Kidney epithelial cell (primary cell): ENCODE data around the gene LRRC4. TPM values are rescaled to one million over a fixed set of nuclear protein-coding genes. Genes with fewer than 3 reads are reported as not detected.

Source experiments
- DNase-seq: peaks from one replicate; pipeline ENCODE4 v3.0.0-alpha.2; 2010; ENCODE audit warnings: low read depth
- H3K27me3 ChIP-seq: 2 replicates; pipeline ENCODE4 v1.6.0; 2011; ENCODE audit warnings: low read length; ENCODE audit not compliant: control insufficient read depth, insufficient read depth
- H3K36me3 ChIP-seq: 2 replicates; pipeline ENCODE4 v1.5.1; 2011; ENCODE audit warnings: low read length; ENCODE audit not compliant: control insufficient read depth, insufficient read depth
- H3K4me3 ChIP-seq: 2 replicates; pipeline ENCODE4 v1.5.1; 2011; ENCODE audit warnings: low read depth, mild to moderate bottlenecking, control low read depth, low read length
- total RNA-seq: library from RNA; depleted of rRNA; stranded (reverse); fragments of >200 nt; gene quantifications from 2 replicates; pipeline ENCODE4 v1.2.3, GENCODE V29; 2015
- TF ChIP-seq, protein P1 (sequence below): IDR thresholded peaks from 2 replicates; pipeline ENCODE4 v1.5.1; 2011; ENCODE audit warnings: mild to moderate bottlenecking, moderate library complexity, low read length, control low read depth, inconsistent platforms; ENCODE audit not compliant: insufficient read depth, poor library complexity, severe bottlenecking

Gene LRRC4
- 0.46 and 0.96 TPM in 2 replicates for total RNA-seq

DNA sequence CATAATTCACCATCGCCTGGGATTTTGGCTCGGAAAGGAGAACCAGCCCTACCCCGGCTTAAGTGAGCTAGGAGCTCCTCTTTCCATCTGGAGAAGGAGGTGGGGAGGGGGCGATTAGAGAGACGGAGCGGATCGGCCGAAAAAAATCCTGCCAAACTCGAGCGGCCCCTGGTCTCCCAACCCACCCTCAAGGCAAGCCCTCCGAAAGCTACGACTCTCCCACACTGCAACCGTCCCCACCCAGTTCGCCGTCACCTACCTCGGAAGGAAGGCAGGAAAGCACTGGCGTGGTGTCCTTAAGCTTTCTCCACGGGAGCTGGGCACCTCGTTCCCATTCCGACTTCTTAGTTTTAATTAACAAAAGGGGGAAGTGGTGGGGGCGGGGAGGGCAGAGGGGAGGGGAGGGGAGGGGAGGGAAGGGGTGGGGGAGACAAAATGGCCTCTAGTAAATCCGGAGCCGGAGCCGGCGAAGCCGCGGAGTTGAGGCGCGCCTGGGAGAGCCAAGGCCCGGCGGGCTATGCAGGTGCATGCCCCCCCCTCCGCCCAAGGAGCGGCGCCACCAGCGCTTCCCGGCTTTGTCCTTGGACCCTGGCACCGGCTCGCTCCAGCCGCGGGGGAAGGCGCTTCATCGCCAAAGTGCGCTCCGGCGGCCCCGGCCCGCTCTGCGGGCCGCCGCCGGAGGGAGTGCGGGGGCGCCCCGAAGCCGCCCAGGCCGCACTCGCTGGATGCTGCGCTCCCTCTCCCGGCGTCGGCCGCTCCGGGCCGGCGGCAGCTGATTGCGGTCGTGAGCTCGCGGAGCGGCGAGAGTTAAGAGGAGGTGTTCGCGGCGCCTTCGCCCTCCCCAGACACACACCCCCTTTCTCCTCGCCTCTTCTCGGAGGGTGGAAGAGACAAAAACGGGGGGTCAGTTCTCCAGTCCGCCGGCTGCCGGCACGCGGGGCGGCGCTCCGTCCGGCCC, at the start of gene LRRC4:
Gene LRRC4 (minus strand): TSS at position 784 of the 958 bp plus-strand sequence. CDS start 797 bp downstream, outside the sequence.
- Histone ChIP-seq H3K27me3 (peaks cover 14% of the 10 kb centered on the region), H3K36me3 (no peaks in the 10 kb centered on the region), H3K4me3 (peak within 1 kb of the TSS; percentile 28)
- no peak for DNase-seq
- TF ChIP-seq, protein P1, sequence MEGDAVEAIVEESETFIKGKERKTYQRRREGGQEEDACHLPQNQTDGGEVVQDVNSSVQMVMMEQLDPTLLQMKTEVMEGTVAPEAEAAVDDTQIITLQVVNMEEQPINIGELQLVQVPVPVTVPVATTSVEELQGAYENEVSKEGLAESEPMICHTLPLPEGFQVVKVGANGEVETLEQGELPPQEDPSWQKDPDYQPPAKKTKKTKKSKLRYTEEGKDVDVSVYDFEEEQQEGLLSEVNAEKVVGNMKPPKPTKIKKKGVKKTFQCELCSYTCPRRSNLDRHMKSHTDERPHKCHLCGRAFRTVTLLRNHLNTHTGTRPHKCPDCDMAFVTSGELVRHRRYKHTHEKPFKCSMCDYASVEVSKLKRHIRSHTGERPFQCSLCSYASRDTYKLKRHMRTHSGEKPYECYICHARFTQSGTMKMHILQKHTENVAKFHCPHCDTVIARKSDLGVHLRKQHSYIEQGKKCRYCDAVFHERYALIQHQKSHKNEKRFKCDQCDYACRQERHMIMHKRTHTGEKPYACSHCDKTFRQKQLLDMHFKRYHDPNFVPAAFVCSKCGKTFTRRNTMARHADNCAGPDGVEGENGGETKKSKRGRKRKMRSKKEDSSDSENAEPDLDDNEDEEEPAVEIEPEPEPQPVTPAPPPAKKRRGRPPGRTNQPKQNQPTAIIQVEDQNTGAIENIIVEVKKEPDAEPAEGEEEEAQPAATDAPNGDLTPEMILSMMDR: no peak

DNA sequence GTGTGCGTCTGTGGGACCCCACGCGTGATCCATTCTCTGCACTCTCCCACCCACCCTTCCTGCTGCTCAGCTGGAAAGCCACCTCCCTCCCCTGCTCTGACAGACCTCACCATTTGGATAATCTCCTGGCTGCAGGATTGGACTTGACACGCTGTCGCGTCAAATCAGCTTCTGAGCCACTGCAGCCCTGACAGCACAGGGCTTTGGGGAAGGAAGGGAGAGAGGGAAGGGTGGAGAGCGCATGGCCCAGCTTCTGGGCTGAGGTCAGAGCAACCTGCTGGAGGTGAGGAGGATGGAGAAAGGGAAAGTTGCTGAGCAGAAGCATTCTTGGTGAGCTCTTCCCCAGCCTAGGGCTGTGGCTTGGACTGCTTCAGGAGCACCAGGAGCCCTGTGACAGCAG, 48.9 kb upstream of the LRRC4 start:
- no peak overlapping the region for H3K4me3 ChIP-seq
- TF ChIP-seq, protein P1: no peak
- H3K27me3 ChIP-seq: no peaks in the 10 kb centered on the region
- no peak for DNase-seq
- peaks cover 4% of the 10 kb centered on the region for H3K36me3 ChIP-seq

GRCh38 chr7:128078309-128078708, 47.1 kb upstream of the LRRC4 start:
- Histone ChIP-seq H3K36me3 (peaks cover 4% of the 10 kb centered on the region), H3K27me3 (no peaks in the 10 kb centered on the region), H3K4me3 (no peak overlapping the region)
- TF ChIP-seq, protein P1: no peak
- DNase-seq: no peak

- Histone ChIP-seq H3K36me3 (peaks cover 4% of the 10 kb centered on the region), H3K27me3 (no peaks in the 10 kb centered on the region), H3K4me3 (no peak overlapping the region)
- TF ChIP-seq, protein P1: no peak
- DNase-seq: no peak
Observed at GRCh38 chr7:128076796-128077271, 45.6 kb upstream of the LRRC4 start.

GRCh38 chr7:128076196-128076795, 45.1 kb upstream of the LRRC4 start:
- TF ChIP-seq, protein P1: no peak
- H3K36me3 ChIP-seq: peaks cover 2% of the 10 kb centered on the region
- no peaks in the 10 kb centered on the region for H3K27me3 ChIP-seq
- DNase-seq: no peak
- no peak overlapping the region for H3K4me3 ChIP-seq
